H1 (cell line): Measurements from ENCODE around the gene MACF1. TPM values are rescaled to one million over a fixed set of nuclear protein-coding genes. Genes with fewer than 3 reads are reported as not detected.

Experiments
- CTCF ChIA-PET: fragments of 300-600 bp; sonication (Branson Sonifier 250); formaldehyde crosslinking; loops from one replicate; lab custom pipeline; 2021; ENCODE audit not compliant: partially characterized antibody; lab: Charles Lee
- POLR2A ChIA-PET: fragments of 300-600 bp; sonication (Branson Sonifier 250); formaldehyde crosslinking; loops from one replicate; lab custom pipeline; 2021; ENCODE audit warnings: inconsistent platforms; ENCODE audit not compliant: partially characterized antibody; lab: Charles Lee
- DNase-seq, 2 experiments: peaks; one replicate each; pipeline versions ENCODE4 v3.0.0 to v3.0.0-alpha.2; 2010 to 2022; ENCODE audit warnings: low spot score in 2 of 2, low read depth in 1 of 2, mixed read lengths in 1 of 2
- FAIRE-seq: peaks from 2 replicates; lab custom pipeline; 2011; peaks lifted over from hg19 to GRCh38; lab: Jason Lieb, UNC
- H2AFZ ChIP-seq: 2 replicates; pipeline ENCODE4 v1.8.1; 2012; ENCODE audit warnings: low read length, inconsistent platforms
- H2AK5ac ChIP-seq: 2 replicates; pipeline ENCODE4 v1.6.1; 2013; ENCODE audit warnings: low read depth, low read length
- H2BK120ac ChIP-seq: replicated peaks from 2 replicates; pipeline ENCODE3; 2013; ENCODE audit warnings: low read depth, low read length, inconsistent platforms
- H2BK12ac ChIP-seq: 2 replicates; pipeline ENCODE4 v1.6.1; 2013; ENCODE audit warnings: low read depth, low read length
- H2BK15ac ChIP-seq: 2 replicates; pipeline ENCODE4 v1.6.1; 2013; ENCODE audit warnings: low read length
- H2BK20ac ChIP-seq: 2 replicates; pipeline ENCODE4 v1.6.1; 2013; ENCODE audit warnings: low read length
- H2BK5ac ChIP-seq: 2 replicates; pipeline ENCODE4 v1.6.1; 2013; ENCODE audit warnings: low read depth, low read length
- H3K14ac ChIP-seq: 2 replicates; pipeline ENCODE4 v1.6.1; 2013; ENCODE audit warnings: inconsistent platforms; ENCODE audit not compliant: insufficient read length
- H3K18ac ChIP-seq: 2 replicates; pipeline ENCODE4 v1.6.1; 2013; ENCODE audit warnings: low read length; ENCODE audit errors: extremely low read depth
- H3K23ac ChIP-seq: 2 replicates; pipeline ENCODE4 v1.6.1; 2013; ENCODE audit warnings: inconsistent platforms; ENCODE audit not compliant: insufficient read length
- H3K23me2 ChIP-seq: 2 replicates; pipeline ENCODE4 v1.6.1; 2013; ENCODE audit warnings: low read depth, low read length
- H3K27ac ChIP-seq: 2 replicates; pipeline ENCODE4 v1.6.1; 2011; ENCODE audit warnings: low read depth, low read length, inconsistent platforms
- H3K27me3 ChIP-seq, 4 experiments: replicated peaks in 1 of 4; 1 replicate in 1 of 4; 2 replicates in 3 of 4; pipeline versions ENCODE4 v1.6.1 to v1.8.1; 2011 to 2013; ENCODE audit warnings: low read length in 3 of 4, mild to moderate bottlenecking in 3 of 4, inconsistent platforms in 2 of 4, mixed read lengths in 2 of 4, moderate library complexity in 1 of 4; ENCODE audit not compliant: control insufficient read depth in 3 of 4, insufficient read depth in 3 of 4; ENCODE audit errors: extremely low read depth in 1 of 4
- H3K36me3 ChIP-seq, 4 experiments: 2 replicates each; pipeline versions ENCODE4 v1.6.1 to v1.8.1; 2011 to 2013; ENCODE audit warnings: mild to moderate bottlenecking in 4 of 4, low read length in 3 of 4, moderate library complexity in 2 of 4, control low read depth in 1 of 4, inconsistent platforms in 1 of 4; ENCODE audit not compliant: insufficient read depth in 4 of 4, control insufficient read depth in 2 of 4
- H3K4ac ChIP-seq: replicated peaks from 2 replicates; pipeline ENCODE3; 2013; ENCODE audit warnings: low read length, low read depth, mixed read lengths, inconsistent platforms; ENCODE audit not compliant: insufficient read length
- H3K4me1 ChIP-seq, 4 experiments: replicated peaks in 1 of 4; 1 replicate in 1 of 4; 2 replicates in 3 of 4; pipeline versions ENCODE4 v1.6.1 to v1.8.1; 2011 to 2013; ENCODE audit warnings: low read length in 3 of 4, inconsistent platforms in 2 of 4, mixed read lengths in 1 of 4; ENCODE audit not compliant: insufficient read depth in 4 of 4, control insufficient read depth in 3 of 4
- H3K4me2 ChIP-seq, 2 experiments: 2 replicates each; pipeline versions ENCODE4 v1.6.1 to v1.8.1; 2011 to 2013; ENCODE audit warnings: low read depth in 2 of 2, low read length in 2 of 2, control low read depth in 1 of 2, inconsistent platforms in 1 of 2, mild to moderate bottlenecking in 1 of 2; ENCODE audit not compliant: insufficient read depth in 1 of 2
- H3K4me3 ChIP-seq, 4 experiments: fragments of 200-600, 300-600 bp in 1 of 4; sonication (generic), shearing (Covaris generic), sonication (Bioruptor Twin) in 1 of 4; 2 replicates each; pipeline versions ENCODE4 v1.5.1 to v1.8.1; 2011 to 2016; ENCODE audit warnings: low read length in 4 of 4, low read depth in 3 of 4, control low read depth in 2 of 4, inconsistent platforms in 2 of 4, mild to moderate bottlenecking in 2 of 4, mixed read lengths in 1 of 4, moderate library complexity in 1 of 4; ENCODE audit not compliant: insufficient read depth in 2 of 4; ENCODE audit errors: extremely low read depth in 1 of 4
- H3K56ac ChIP-seq: replicated peaks from 2 replicates; pipeline ENCODE3; 2013; ENCODE audit warnings: low read depth, mild to moderate bottlenecking, mixed read lengths, low read length, inconsistent platforms; ENCODE audit not compliant: insufficient read length
- H3K79me1 ChIP-seq: 2 replicates; pipeline ENCODE4 v1.6.1; 2013; ENCODE audit warnings: low read depth, low read length, control low read depth
- H3K79me2 ChIP-seq, 2 experiments: 2 replicates each; pipeline versions ENCODE4 v1.6.1 to v1.8.1; 2012 to 2013; ENCODE audit warnings: low read length in 2 of 2, mild to moderate bottlenecking in 2 of 2, inconsistent platforms in 1 of 2; ENCODE audit not compliant: insufficient read depth in 2 of 2, control insufficient read depth in 1 of 2
- H3K9ac ChIP-seq, 4 experiments: replicated peaks in 1 of 4; 1 replicate in 1 of 4; 2 replicates in 3 of 4; pipeline versions ENCODE4 v1.6.1 to v1.8.1; 2011 to 2013; ENCODE audit warnings: low read depth in 3 of 4, low read length in 3 of 4, control low read depth in 2 of 4, mild to moderate bottlenecking in 2 of 4, moderate library complexity in 2 of 4, inconsistent platforms in 1 of 4; ENCODE audit errors: extremely low read depth in 1 of 4
- H3K9me3 ChIP-seq, 2 experiments: 2 replicates each; pipeline versions ENCODE4 v1.6.1 to v1.8.1; 2012 to 2013; ENCODE audit warnings: mild to moderate bottlenecking in 2 of 2, moderate library complexity in 2 of 2, control low read depth in 1 of 2, inconsistent platforms in 1 of 2, low read depth in 1 of 2, low read length in 1 of 2, mixed read lengths in 1 of 2; ENCODE audit not compliant: insufficient read depth in 2 of 2
- H4K20me1 ChIP-seq, 2 experiments: replicated peaks in 1 of 2; 2 replicates each; pipeline versions ENCODE3 to v1.8.1; 2011 to 2013; ENCODE audit warnings: inconsistent platforms in 2 of 2, low read length in 2 of 2, mild to moderate bottlenecking in 1 of 2; ENCODE audit not compliant: insufficient read depth in 2 of 2, control insufficient read depth in 1 of 2
- H4K5ac ChIP-seq: 2 replicates; pipeline ENCODE4 v1.6.1; 2013; ENCODE audit warnings: low read length, low read depth, mixed read lengths, inconsistent platforms; ENCODE audit not compliant: insufficient read length
- H4K8ac ChIP-seq: 2 replicates; pipeline ENCODE4 v1.8.0; 2013; ENCODE audit warnings: mild to moderate bottlenecking, moderate library complexity, low read length, inconsistent platforms; ENCODE audit not compliant: insufficient read depth; ENCODE audit errors: extremely low read depth
- H4K91ac ChIP-seq: replicated peaks from 2 replicates; pipeline ENCODE3; 2013; ENCODE audit warnings: low read length, mixed read lengths, inconsistent platforms; ENCODE audit not compliant: insufficient read length
- HDAC2 ChIP-seq, 2 experiments: fragments of 300-600 bp in 1 of 2; sonication (generic) in 1 of 2; IDR thresholded peaks; 2 replicates each; pipeline ENCODE4 v1.6.1; 2011 to 2012; ENCODE audit warnings: low read depth in 2 of 2, low read length in 2 of 2, mild to moderate bottlenecking in 2 of 2, moderate library complexity in 2 of 2, borderline replicate concordance in 1 of 2, inconsistent platforms in 1 of 2
- RFX5 ChIP-seq: IDR thresholded peaks from 2 replicates; pipeline ENCODE4 v1.6.1; 2011; ENCODE audit warnings: low read depth, low read length, improper control_type of control experiment, borderline replicate concordance
- YY1 ChIP-seq: IDR thresholded peaks from 2 replicates; pipeline ENCODE4 v1.6.1; 2011; ENCODE audit warnings: low read depth, mild to moderate bottlenecking, low read length
- ZNF274 ChIP-seq: IDR thresholded peaks from 2 replicates; pipeline ENCODE4 v1.7.0; 2012; ENCODE audit warnings: low read length, borderline replicate concordance; ENCODE audit errors: extremely low read depth
- polyA plus RNA-seq, 7 experiments: library from polyadenylated mRNA; depleted of rRNA in 3 of 7; stranded (reverse) in 5 of 7; unstranded in 2 of 7; fragments of >200 nt in 5 of 7; fragments of 200-250 nt in 2 of 7; gene quantifications; 1 replicate in 5 of 7; 2 replicates in 1 of 7; 4 replicates in 1 of 7; pipeline versions ENCODE4 v1.2.1 to v1.2.3, GENCODE V29; 2011 to 2013; ENCODE audit warnings: missing spikeins in 2 of 7, mixed read lengths in 2 of 7
- total RNA-seq: library from RNA; stranded (reverse); fragmentation: NEBNext Ultra II Directional; extraction: Animal tissue kit (Norgen Biotek cat#: 25700); gene quantifications from 2 replicates; pipeline ENCODE4 v1.2.1, GENCODE V29; 2021

Gene MACF1
- total and polyA plus RNA-seq, 2 of the 8 experiments (the other 6 are each of a cell fraction or from before 2014, with no cell fraction given), result 59.8 to 285 TPM

- no peak overlapping the region for H2AK5ac ChIP-seq
- no peak overlapping the region for H4K8ac ChIP-seq
- H2BK5ac ChIP-seq, result no peak overlapping the region
- DNase-seq (no peak), FAIRE-seq (no peak)
- H3K4ac ChIP-seq, result no peak overlapping the region
- H2BK20ac ChIP-seq, result no peak overlapping the region
- no peak overlapping the region for H3K23ac ChIP-seq
- H3K27me3 ChIP-seq, result no peaks in the 10 kb centered on the region
- no peaks in the 10 kb centered on the region for H3K23me2 ChIP-seq
- no peak overlapping the region for H4K91ac ChIP-seq
- no peak overlapping the region for H3K9ac ChIP-seq
- H4K5ac ChIP-seq, result no peak overlapping the region
- H2BK120ac ChIP-seq, result no peak overlapping the region
- no peak overlapping the region for H2BK15ac ChIP-seq
- no peaks in the 10 kb centered on the region for H3K4me1 ChIP-seq
- no peak overlapping the region for H3K14ac ChIP-seq
- peaks cover 10 to 58% (median 37%) of the 10 kb centered on the region in 4 experiments; a peak in 7 of 8 replicates for H3K36me3 ChIP-seq
- no peak overlapping the region for H2BK12ac ChIP-seq
- no peaks in the 10 kb centered on the region; the same call in 1 of the 2 replicates for H3K79me1 ChIP-seq
- ChIA-PET CTCF (interaction anchor here (0.6 to 12.0 kb wide), 3 partner anchors 23 to 389 kb away, joined by 3 to 68 read pairs (median 5); no protein-coding TSS in a partner anchor), POLR2A (interaction anchor here (0.5 to 0.6 kb wide), 2 partner anchors 11 to 250 kb away, joined by 3 to 5 read pairs; no protein-coding TSS in a partner anchor)
- no peak overlapping the region for H2AFZ ChIP-seq
- H3K27ac ChIP-seq, result no peak overlapping the region
- no peak overlapping the region for H3K4me2 ChIP-seq
- H3K4me3 ChIP-seq, result no peak overlapping the region
- H4K20me1 ChIP-seq, result peaks cover 0 to 3% of the 10 kb centered on the region in 2 experiments
- H3K18ac ChIP-seq, result no peak overlapping the region
- TF ChIP-seq HDAC2 (IDR thresholded peaks at IDR 0.05; ENCODE audit: borderline replicate concordance in 1 of 2, low read depth in 2 of 2, low read length in 2 of 2) (no peak), RFX5 (no peak), ZNF274 (no peak), YY1 (no peak)
- H3K56ac ChIP-seq, result no peak overlapping the region
- no peaks in the 10 kb centered on the region for H3K79me2 ChIP-seq
- no peaks in the 10 kb centered on the region for H3K9me3 ChIP-seq
Measured at GRCh38 chr1:39470040-39470439, 265.5 kb downstream of the MACF1 start.
